Stimulated activated CD8-positive, alpha-beta memory T cell treated with anti-CD3 and anti-CD28 coated beads, Interleukin-4, amount 100 ng/mL, for 4 hours (primary cell): ENCODE results near the gene STBD1.
"Not testable (repeated sequence)": the region's sequence is repeated elsewhere in the genome, so short reads cannot be mapped to it uniquely, and the experiment has no call there.

ENCODE experiments used
- DNase-seq, 2 donors: peaks; one replicate each; pipeline ENCODE4 v3.0.0-alpha.2; 2020; ENCODE audit warnings: low read depth in 2 of 2, low spot score in 1 of 2

Gene STBD1

DNA sequence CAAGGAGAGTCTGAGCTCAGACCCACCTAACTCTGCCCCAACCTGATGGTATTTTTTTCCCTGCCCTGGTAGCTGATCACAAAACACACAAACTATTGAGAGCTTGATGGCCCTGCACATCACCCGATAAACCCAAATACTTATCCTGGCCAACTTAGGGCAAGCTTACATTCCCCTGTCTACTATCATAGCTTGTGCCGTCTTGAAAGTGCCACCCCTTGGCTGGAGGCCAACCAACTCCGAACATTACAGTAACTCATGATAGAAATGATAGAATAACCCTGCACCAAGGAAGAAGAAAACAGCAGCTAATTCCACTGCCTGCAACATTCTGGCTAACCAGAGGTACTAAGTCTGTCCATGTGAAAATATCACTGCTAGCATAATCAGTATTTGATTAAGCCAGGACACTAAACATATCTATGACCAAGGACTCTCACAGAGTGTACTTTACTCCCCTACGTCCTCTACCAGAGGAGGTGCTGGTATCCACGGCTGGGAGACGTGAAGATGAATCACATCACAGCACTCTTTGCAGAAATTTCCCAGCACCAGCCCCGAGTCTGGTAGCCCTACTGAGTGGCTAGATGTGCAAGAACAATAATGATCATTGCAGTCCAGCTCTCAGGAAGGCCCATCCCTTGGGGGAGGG is 8.9 kb downstream of the STBD1 start:
- DNase-seq: no peak

DNA sequence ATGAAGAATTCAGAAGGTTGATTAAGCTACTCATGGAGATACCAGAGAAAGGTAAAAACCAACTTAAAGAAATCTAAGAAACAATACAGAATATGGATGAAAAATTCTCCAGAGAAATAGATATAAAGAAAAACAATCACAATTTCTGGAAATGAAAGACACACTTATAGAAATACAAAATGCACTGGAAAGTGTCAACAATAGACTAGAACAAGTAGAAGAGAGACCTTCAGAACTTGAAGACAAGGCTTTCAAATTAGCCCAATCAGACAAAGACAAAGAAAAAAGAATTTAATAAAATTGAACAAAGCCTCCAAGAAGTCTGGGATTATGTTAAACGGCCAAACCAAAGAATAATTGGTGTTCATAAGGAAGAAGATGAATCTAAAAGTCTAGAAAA is 9.6 kb downstream of the STBD1 start:
- no peak for DNase-seq

DNA sequence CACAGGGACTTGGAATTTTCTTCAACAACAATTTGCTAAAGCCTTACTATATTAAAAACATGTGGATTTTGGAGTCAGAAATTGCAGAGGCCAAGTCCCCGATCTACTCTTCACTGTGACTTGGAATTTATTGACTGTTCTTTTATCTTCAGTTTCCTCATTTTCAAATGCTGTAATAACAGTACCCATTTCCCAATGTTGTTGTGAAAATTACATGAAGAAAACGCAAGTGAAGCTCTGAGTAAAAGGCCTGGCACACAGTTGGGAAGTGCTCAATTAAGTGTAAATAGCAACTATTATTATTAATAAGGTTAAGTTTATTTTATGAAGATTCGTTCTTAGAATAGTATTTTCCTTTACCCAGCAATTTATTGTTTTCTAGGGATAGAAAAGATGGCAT is 15.7 kb downstream of the STBD1 start:
- no peak for DNase-seq

DNA sequence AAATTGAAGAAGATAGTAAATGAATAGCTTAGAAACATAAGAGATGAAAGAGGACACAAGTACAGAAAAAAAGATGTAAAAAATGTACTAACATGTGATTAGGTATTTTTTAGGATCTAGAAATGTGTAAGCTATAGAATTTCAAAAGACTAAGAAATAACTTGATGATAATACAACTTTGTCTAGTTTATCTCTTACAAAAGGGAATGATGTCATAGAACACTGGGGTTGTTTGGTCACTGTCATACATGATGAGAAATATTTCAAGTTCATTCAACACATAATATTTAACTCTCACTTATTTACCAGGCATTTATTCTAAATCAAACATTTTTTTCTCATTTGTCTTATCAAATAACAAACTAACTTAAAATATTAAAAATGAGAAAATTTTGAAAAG is 18.5 kb downstream of the STBD1 start:
- no peak for DNase-seq

DNA sequence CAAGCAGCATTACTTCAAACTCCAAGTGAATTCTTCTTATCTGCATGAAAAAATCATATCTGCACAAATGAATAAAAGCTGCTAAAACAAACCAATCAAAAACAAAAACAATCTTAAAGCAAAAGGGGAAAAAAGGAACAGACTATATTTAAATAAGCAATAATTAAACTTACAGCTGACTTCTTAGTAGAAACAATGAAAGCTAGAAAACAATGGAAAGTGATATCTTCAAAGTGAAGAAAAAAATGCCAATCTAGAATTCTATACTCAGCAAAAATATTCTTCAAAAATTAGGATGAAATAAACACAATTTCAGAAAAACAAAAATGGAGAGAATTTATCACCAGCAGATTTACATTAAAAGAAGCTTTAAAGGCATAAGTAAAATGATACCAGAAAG is 20.0 kb downstream of the STBD1 start:
- DNase-seq: no peak

DNA sequence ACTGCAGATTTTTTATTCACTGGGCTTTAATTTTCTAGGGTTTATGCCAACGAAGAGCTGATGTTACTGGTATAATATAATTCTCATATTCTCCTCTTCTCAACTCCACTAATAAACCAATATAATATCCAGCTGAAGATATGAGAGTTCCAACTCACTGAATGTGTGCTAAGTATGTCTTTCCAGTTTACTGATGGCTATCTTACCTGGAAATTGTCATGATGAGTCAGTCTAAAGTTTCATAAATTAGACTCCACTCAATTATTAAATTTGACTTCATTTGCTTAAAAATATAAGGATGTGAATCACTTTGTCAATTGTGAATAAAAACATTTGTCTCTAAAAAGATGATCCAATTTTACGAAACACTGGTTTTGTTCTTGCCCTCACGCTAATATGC is 28.4 kb downstream of the STBD1 start:
- DNase-seq: no peak

DNA sequence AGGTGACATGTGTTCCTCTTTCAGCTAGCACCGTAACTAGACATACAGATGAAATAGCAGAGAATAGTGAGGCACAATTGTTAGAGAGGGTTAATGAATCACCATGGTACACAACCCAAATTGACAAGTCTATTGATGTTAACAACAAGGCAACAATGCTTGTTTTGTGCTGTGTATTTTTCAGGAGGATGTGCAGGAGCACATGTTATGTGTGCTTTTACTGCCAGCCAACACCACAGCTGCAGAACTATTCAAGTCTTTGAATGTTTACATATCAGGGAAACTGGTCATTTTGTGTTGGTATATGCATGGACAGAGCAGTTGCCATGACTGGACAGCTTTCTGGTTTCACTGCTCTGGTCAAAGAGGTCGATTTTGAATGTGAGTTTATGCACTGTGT is 32.8 kb downstream of the STBD1 start:
- no peak for DNase-seq

DNA sequence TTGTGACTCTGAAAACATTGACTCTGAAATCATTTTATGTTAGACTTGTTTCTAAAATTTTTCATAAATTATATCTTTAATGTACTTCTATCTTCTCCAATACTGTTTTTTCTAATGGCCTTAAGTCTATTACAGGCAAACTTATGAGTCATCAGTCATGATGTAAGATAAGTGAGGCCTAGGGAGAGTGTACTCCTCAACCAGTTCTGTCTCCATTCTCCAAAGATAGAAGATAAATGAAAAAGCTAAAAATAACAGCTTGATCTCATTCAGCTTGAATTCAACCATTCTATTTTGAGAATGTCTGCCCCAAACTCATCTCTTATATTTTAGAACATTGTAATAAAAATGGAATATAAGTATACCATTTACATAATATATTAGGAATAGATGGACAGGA is 34.5 kb downstream of the STBD1 start:
- no peak for DNase-seq

DNA sequence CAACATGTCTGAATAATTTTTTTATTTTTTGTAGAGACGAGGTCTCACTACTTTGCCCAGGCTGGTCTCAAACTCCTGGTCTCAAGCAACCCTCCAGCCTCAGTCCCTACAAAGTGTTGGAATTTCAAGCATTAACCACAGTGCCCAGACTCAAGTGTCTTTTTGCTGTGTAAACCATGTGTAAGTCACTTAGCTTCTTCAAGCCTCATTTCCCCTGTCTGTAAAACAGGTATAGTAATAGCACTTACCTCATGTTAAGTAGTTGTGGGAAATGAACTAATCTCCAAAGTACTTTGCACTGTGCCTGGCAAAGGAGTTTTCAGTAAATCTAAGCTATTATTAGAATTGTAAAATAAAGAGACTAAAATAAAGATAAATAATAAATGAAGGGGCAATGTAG is 35.7 kb downstream of the STBD1 start:
- DNase-seq: no peak

DNA sequence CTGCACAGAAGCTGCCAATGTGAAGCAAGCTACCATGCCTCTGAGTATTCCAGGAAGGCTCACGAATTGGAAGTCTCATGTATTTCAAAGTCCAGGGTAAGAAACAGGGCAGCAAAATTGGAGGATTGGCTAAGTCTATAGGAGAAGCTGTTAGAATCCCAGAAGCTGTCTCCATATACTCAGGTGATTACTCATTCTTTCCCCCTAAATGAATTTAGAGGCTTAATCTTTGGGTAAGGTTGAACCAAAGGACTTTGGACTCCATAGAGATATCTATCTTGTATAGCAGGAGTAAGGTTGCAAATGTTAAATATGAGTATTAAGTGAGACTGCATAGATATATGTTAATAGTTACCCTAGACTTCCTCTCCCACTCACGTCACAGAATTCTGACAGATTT is 36.3 kb downstream of the STBD1 start:
- DNase-seq: no peak

DNA sequence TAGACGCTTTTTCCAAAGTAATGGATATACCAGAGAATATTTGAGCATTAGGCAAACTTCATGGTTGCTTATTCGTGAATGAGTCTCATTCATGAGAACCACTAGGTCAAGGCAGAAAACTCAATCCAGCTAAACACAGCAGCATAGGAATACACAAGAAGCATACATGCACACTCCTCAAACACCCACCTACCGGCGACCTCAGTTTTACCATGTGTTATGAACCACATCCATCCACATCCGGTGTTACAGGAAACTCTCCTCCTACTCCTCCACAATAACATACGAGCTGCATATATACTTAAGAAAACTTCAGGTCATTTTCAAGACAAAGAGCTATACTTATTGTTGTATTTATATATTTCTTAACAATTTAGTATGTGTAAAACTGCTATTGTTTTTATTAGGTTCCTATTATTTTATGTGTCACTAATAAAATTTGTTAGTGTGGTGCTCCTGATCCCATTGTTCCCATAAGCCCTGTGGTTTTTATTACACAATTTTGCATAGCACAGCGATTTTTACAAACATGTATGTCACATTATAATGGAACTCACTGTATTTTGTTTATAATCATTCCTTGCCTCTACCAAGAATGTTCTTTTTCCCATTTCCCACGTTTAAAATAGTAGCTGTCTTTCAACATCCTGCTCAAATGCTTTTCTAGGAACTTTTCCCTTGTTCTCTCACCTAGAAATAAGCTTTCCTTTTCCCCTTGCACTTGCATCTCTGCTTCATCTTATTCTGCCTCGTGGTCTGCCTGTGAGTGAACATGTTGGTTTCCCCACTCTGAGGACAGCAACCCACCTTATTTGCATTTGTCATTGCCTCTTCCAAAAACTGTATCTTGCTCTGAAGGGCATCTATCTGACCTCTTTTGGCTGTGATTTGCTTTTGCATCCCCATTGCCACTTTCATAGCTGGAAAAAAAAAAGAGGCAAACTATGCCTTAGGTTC is 48.3 kb downstream of the STBD1 start:
- DNase-seq: no peak

DNA sequence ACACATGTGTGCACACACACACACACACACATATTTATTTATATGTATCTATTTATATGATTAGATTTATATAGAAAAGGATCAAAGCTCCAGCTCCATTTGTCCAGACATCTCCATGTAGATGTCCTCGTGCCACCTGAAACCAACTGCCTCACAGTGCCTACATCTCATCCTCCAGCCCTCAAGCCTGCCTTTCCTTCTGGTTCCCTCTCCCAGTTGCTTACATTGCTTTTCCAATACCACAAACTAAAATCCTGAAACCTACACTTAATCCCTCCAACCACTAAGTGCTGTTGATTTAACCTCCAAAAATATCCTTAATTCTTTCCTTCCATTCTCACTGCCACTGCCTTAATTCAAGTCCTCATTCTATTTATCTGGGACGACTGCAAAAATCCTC is 51.4 kb downstream of the STBD1 start:
- DNase-seq: no peak

DNA sequence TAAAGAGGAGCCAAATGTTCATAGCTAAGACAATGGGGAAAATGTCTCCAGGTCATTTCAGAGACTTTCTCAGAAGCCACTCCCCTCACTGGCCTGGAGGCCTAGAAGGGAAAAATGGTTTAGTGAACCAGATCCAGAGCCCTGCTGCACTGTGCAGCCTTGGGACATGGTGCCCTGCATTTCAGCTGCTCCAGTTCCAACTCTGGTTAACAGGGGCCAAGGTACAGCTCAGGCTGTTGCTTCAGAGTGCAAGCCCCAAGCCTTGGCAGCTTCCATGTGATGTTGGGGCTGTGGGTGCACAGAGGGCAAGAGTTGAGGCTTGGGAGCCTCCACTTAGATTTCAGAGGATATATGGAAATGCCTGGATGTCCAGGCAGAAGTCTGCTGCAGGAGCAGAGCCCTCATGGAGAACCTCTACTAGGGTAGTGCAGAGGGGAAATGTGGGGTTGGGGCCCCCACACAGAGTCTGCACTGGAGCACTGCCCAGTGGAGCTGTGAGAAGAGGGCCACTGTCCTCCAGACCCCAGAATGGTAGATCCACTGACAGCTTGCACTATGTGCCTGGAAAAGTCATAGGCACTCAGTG is 53.4 kb downstream of the STBD1 start:
- not testable (repeated sequence) for DNase-seq
